Measurements from ENCODE around the gene PAF1. TPM values are rescaled to one million over a fixed set of nuclear protein-coding genes. Genes with fewer than 3 reads are reported as not detected.

Gene PAF1
- total and polyA plus RNA-seq, 2 of the 13 experiments (the other 11 are each of a cell fraction or from before 2014, with no cell fraction given): 30.2 to 31.1 TPM

GRCh38 chr19:39412100-39412866, 21.4 kb upstream of the PAF1 start, which contains the start of gene PLEKHG2 (continued):
- TF ChIP-seq ZNF646 (CRISPR knock-in tag; IDR thresholded peaks at IDR 0.05) (no peak), PHF8 (CRISPR knock-in tag; IDR thresholded peaks at IDR 0.05) (no peak; the same call in none of the 2 replicates), ZNF18 (CRISPR knock-in tag; IDR thresholded peaks at IDR 0.05; ENCODE audit: insufficient replicate concordance) (peak; percentile 11), ZNF562 (CRISPR knock-in tag; IDR thresholded peaks at IDR 0.05; ENCODE audit: borderline replicate concordance) (no peak), STAT5B (CRISPR knock-in tag; IDR thresholded peaks at IDR 0.05) (no peak), FOXP1 (IDR thresholded peaks at IDR 0.05) (peak; percentile 3; the same call in 1 of the 2 replicates), FOXP1 (CRISPR knock-in tag; IDR thresholded peaks at IDR 0.05) (no peak), ZNF674 (CRISPR knock-in tag; IDR thresholded peaks at IDR 0.05; ENCODE audit: low read depth) (no peak), CHCHD3 (CRISPR knock-in tag; IDR thresholded peaks at IDR 0.05) (no peak), GTF3A (CRISPR knock-in tag; conservative IDR thresholded peaks at IDR 0.05) (peak; percentile 98), SP140L (CRISPR knock-in tag; IDR thresholded peaks at IDR 0.05; ENCODE audit: borderline replicate concordance) (no peak), TBX2 (CRISPR knock-in tag; IDR thresholded peaks at IDR 0.05; ENCODE audit: borderline replicate concordance) (peak; percentile 69), HNF4A (CRISPR knock-in tag; IDR thresholded peaks at IDR 0.05) (0 out of 2 replicates have a peak, but pooled peaks have one; percentile 41), BRCA1 (CRISPR knock-in tag; IDR thresholded peaks at IDR 0.05) (no peak), ZNF558 (CRISPR knock-in tag; IDR thresholded peaks at IDR 0.05; ENCODE audit: borderline replicate concordance) (0 out of 2 replicates have a peak, but pooled peaks have one; percentile 50), NFATC3 (CRISPR knock-in tag; IDR thresholded peaks at IDR 0.05) (no peak), NR2F6 (IDR thresholded peaks at IDR 0.05) (peak; percentile 62; the same call in 1 of the 2 replicates), NR2F6 (CRISPR knock-in tag; IDR thresholded peaks at IDR 0.05) (0 out of 2 replicates have a peak, but pooled peaks have one; percentile 5), PBX3 (CRISPR knock-in tag; IDR thresholded peaks at IDR 0.05; ENCODE audit: borderline replicate concordance) (no peak), ZIK1 (CRISPR knock-in tag; IDR thresholded peaks at IDR 0.05; ENCODE audit: borderline replicate concordance, low read depth) (no peak)

Measured in HepG2 (cell line).